ENCODE results near the gene GPR63.

- no peak for TF ChIP-seq POLR2AphosphoS5 (IDR thresholded peaks at IDR 0.05)
- no peak for TF ChIP-seq CTCF (IDR thresholded peaks at IDR 0.05)
Measured at GRCh38 chr6:96823743-96824142, 13.5 kb downstream of the GPR63 start.
